Left lung (tissue), 10 donors: ENCODE results near the gene RLBP1. TPM values are rescaled to one million over a fixed set of nuclear protein-coding genes. Genes with fewer than 3 reads are reported as not detected.

ENCODE experiments used
- ATAC-seq: fragments of 200-7000 bp; cut with Tn5 transposase; one replicate; pipeline ENCODE4 v1.9.1; 2020; ENCODE audit warnings: moderate library complexity
- DNase-seq, 4 donors: peaks; one replicate each; pipeline ENCODE4 v3.0.0-alpha.2; 2013 to 2020
- H3K27ac ChIP-seq, 2 donors: fragments of 200-600 bp; sonication (generic) in 1 of 2; one replicate each; pipeline versions ENCODE4 v1.5.0 to v1.8.0; 2020 to 2021
- H3K27me3 ChIP-seq, 2 donors: fragments of 200-600 bp; sonication (generic) in 1 of 2; one replicate each; pipeline versions ENCODE4 v1.5.0 to v1.8.0; 2020 to 2021
- H3K36me3 ChIP-seq, 2 donors: fragments of 200-600 bp; sonication (generic) in 1 of 2; one replicate each; pipeline versions ENCODE4 v1.5.0 to v1.8.0; 2020 to 2021
- H3K4me1 ChIP-seq, 2 donors: fragments of 200-600 bp; one replicate each; pipeline ENCODE4 v1.8.0; 2021
- H3K4me3 ChIP-seq, 2 donors: fragments of 200-600 bp; sonication (generic) in 1 of 2; one replicate each; pipeline versions ENCODE4 v1.5.0 to v1.8.0; 2020 to 2021; ENCODE audit warnings: mild to moderate bottlenecking in 1 of 2
- H3K9me3 ChIP-seq, 2 donors: fragments of 200-600 bp; sonication (generic) in 1 of 2; one replicate each; pipeline versions ENCODE4 v1.5.0 to v1.8.0; 2020 to 2021
- CTCF ChIP-seq, 2 donors: fragments of 200-600 bp; sonication (generic) in 1 of 2; IDR thresholded peaks; one replicate each; pipeline versions ENCODE4 v1.5.0 to v1.8.0; 2021; ENCODE audit warnings: antibody characterized with exemption in 2 of 2
- intact Hi-C, 2 donors: fragments of 100-400 bp; cut with DNase I; formaldehyde crosslinking; loops; one replicate each; pipeline versions ENCODE4 v1.11.2 to v1.14.2; 2022
- polyA plus RNA-seq, 6 donors: library from polyadenylated mRNA; unstranded; fragments of 120-200 nt; gene quantifications; one replicate each; pipeline ENCODE4 v1.2.1, GENCODE V29; 2013; ENCODE audit not compliant: insufficient read length in 6 of 6
- total RNA-seq, 2 donors: library from RNA; stranded (reverse); fragmentation: NEBNext Ultra II Directional; extraction: Animal tissue kit (Norgen Biotek cat#: 25700); gene quantifications; one replicate each; pipeline ENCODE4 v1.2.1, GENCODE V29; 2021
- donor health status: DM: no; HTN: yes; CAD: no.
- donor health status: DM: no; HTN: no; CAD: no.

The RLBP1 gene
- total and polyA plus RNA-seq, 8 donors: 0.27 TPM; not detected in 7

DNA sequence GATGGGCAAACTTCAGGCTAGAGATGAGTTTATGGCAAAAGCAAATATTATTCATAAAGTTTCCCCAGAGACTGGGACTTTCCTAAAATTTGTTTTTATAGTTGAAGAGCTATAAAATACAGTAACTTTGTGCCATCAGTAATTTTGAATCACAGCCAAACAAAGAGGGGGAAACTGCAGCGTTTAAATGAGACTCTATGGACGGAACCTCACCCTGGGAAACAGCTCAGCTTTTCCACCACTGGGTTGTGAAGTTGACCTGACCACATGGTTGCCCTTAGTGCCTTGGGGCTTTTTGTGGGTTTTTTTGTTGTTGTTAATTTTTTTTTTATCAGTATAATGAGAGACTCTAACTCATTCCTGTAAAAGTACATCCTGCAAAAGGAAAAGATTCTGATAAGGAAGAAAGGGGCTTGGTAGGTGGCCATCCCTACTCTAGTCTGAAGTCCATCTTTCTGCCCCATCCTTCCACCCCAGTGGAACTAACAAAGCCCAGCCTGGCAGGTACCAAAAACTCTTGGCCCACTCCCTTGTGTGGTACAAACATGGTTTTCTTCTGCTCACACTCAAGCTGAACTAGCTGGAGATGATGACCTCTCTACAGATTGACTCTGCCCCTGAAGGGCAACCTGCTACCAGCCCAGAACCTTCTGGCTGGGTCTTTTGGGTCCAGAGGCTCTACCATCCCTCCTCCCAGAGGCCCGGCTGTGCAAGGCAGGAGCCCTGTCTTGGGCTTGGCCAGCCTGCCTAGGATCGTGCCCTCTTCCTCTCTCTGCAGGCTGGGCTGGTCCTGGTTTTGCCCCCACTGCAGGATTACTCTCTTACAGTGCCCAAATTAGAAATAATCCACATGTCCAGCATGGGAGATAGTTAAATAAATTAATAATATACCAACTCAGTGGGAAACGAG lies 41.2 kb downstream of the RLBP1 start:
- no peak for TF ChIP-seq CTCF (IDR thresholded peaks at IDR 0.05)
- Histone ChIP-seq H3K36me3 (peaks cover 0 to 82% of the 10 kb centered on the region in 2 donors), H3K4me3 (no peak overlapping the region), H3K27ac (no peak overlapping the region), H3K4me1 (peaks cover 0 to 7% of the 10 kb centered on the region in 2 donors), H3K27me3 (no peaks in the 10 kb centered on the region), H3K9me3 (no peaks in the 10 kb centered on the region)
- ATAC-seq (no peak), DNase-seq (no peak)
- intact Hi-C loops: loop anchor here in 1 of 2 donors (5.0 to 10.0 kb wide), 2 partner anchors 123 to 275 kb away; no protein-coding TSS in a partner anchor

GRCh38 chr15:89178307-89178977 lies 42.9 kb downstream of the RLBP1 start:
- Histone ChIP-seq H3K4me1 (peaks cover 0 to 7% of the 10 kb centered on the region in 2 donors), H3K4me3 (no peak overlapping the region), H3K9me3 (no peaks in the 10 kb centered on the region), H3K27ac (no peak overlapping the region), H3K27me3 (no peaks in the 10 kb centered on the region), H3K36me3 (peaks cover 0 to 75% of the 10 kb centered on the region in 2 donors)
- DNase-seq (no peak), ATAC-seq (no peak)
- TF ChIP-seq CTCF (IDR thresholded peaks at IDR 0.05): no peak
- intact Hi-C loops: loop anchor here in 1 of 2 donors (5.0 to 10.0 kb wide), 2 partner anchors 121 to 274 kb away; no protein-coding TSS in a partner anchor

GRCh38 chr15:89177633-89178306 lies 43.6 kb downstream of the RLBP1 start:
- DNase-seq (peak in 3 of 4 donors; percentile 45 to 86 (median 73)), ATAC-seq (peak; percentile 64)
- peak; percentile 73 to 76 for TF ChIP-seq CTCF (IDR thresholded peaks at IDR 0.05)
- Histone ChIP-seq H3K4me1 (peaks cover 0 to 7% of the 10 kb centered on the region in 2 donors), H3K27ac (no peak overlapping the region), H3K4me3 (no peak overlapping the region), H3K27me3 (no peaks in the 10 kb centered on the region), H3K36me3 (peaks cover 0 to 78% of the 10 kb centered on the region in 2 donors), H3K9me3 (no peaks in the 10 kb centered on the region)
- intact Hi-C loops: loop anchor here in 1 of 2 donors (5.0 to 10.0 kb wide), 2 partner anchors 120 to 273 kb away; no protein-coding TSS in a partner anchor

DNA sequence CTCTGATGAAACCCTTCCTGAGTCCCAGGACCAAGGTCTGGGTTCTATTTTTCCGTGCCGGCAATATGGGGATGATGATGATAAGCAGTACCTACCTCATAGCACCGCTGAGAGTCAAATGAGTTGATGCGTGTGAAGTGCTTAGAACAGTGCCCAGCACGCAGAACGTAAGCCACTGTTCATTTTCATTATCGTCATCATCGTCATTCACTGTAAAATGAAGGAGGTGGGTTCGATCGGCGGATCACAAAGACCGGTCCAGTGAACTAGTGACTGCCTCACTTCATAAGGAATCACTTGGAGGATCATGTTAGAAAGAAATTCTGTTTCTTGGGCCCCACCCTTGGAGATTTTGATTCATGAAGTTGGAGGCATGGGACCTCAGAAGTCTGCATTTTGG lies 44.3 kb downstream of the RLBP1 start:
- intact Hi-C loops: loop anchor here in 1 of 2 donors (5.0 to 10.0 kb wide), 2 partner anchors 120 to 272 kb away; no protein-coding TSS in a partner anchor
- H3K36me3 ChIP-seq: peaks cover 0 to 74% of the 10 kb centered on the region in 2 donors

More for the DNA sequence above, 44.3 kb downstream of the RLBP1 start:
- ATAC-seq (no peak), DNase-seq (no peak)
- Histone ChIP-seq H3K27me3 (no peaks in the 10 kb centered on the region), H3K27ac (no peak overlapping the region), H3K4me1 (peaks cover 0 to 7% of the 10 kb centered on the region in 2 donors), H3K9me3 (no peaks in the 10 kb centered on the region), H3K4me3 (no peak overlapping the region)
- no peak for TF ChIP-seq CTCF (IDR thresholded peaks at IDR 0.05)
